SK-N-SH (cell line): ENCODE data around the gene MLLT10. TPM values are rescaled to one million over a fixed set of nuclear protein-coding genes. Genes with fewer than 3 reads are reported as not detected.

ENCODE experiments used
- CTCF ChIA-PET: fragments of 300-600, 350-600 bp; formaldehyde crosslinking; extraction: SDS; loops from one replicate; lab custom pipeline; 2021; lab: Yijun Ruan, JAX
- POLR2A ChIA-PET: fragments of 350-600 bp; sonication (Branson Sonifier 250); formaldehyde crosslinking; extraction: SDS; loops from one replicate; lab custom pipeline; 2020; ENCODE audit warnings: antibody characterized with exemption, inconsistent platforms; lab: Yijun Ruan, JAX
- DNase-seq: peaks from one replicate; pipeline ENCODE4 v3.0.0; 2012
- H2AFZ ChIP-seq: fragments of 200-600 bp; sonication (generic); 2 replicates; pipeline ENCODE4 v1.8.1; 2016; ENCODE audit warnings: antibody characterized with exemption, mild to moderate bottlenecking, low read depth
- H3F3A ChIP-seq: fragments of 200-600 bp; sonication (generic); replicated peaks from 2 replicates; pipeline ENCODE3; 2016; ENCODE audit warnings: antibody characterized with exemption, mild to moderate bottlenecking; ENCODE audit not compliant: insufficient read depth
- H3K27ac ChIP-seq, 2 experiments: fragments of 200-500 bp in 1 of 2; fragments of 200-600 bp in 1 of 2; sonication (Bioruptor generic) in 1 of 2; sonication (generic), shearing (Covaris generic) in 1 of 2; 2 replicates each; pipeline versions ENCODE4 v1.5.1 to v1.6.1; 2014 to 2016; ENCODE audit warnings: low read depth in 2 of 2, inconsistent platforms in 1 of 2, low read length in 1 of 2, mild to moderate bottlenecking in 1 of 2, mixed read lengths in 1 of 2
- H3K27me3 ChIP-seq: fragments of 200-600 bp; sonication (generic), shearing (Covaris generic); 2 replicates; pipeline ENCODE4 v1.6.1; 2016; ENCODE audit warnings: mixed run types; ENCODE audit not compliant: insufficient read depth
- H3K36me3 ChIP-seq, 2 experiments: fragments of 200-500 bp in 1 of 2; fragments of 200-600 bp in 1 of 2; sonication (Bioruptor generic) in 1 of 2; sonication (generic) in 1 of 2; replicated peaks in 1 of 2; 2 replicates each; pipeline versions ENCODE3 to v1.5.1; 2014 to 2016; ENCODE audit warnings: low read length in 1 of 2, mild to moderate bottlenecking in 1 of 2; ENCODE audit not compliant: insufficient read depth in 2 of 2, control insufficient read depth in 1 of 2
- H3K4me1 ChIP-seq, 2 experiments: fragments of 200-500 bp in 1 of 2; fragments of 200-600 bp in 1 of 2; sonication (Bioruptor generic) in 1 of 2; sonication (generic), shearing (Covaris generic) in 1 of 2; 2 replicates each; pipeline versions ENCODE4 v1.5.1 to v1.6.1; 2014 to 2016; ENCODE audit warnings: low read depth in 1 of 2, low read length in 1 of 2, mixed run types in 1 of 2; ENCODE audit not compliant: insufficient read depth in 2 of 2, control insufficient read depth in 1 of 2
- H3K4me2 ChIP-seq: fragments of 200-600 bp; sonication (generic), shearing (Covaris generic); 2 replicates; pipeline ENCODE4 v1.6.1; 2017; ENCODE audit warnings: mixed run types
- H3K4me3 ChIP-seq, 2 experiments: fragments of 200-500 bp in 1 of 2; fragments of 200-600 bp in 1 of 2; sonication (Bioruptor generic) in 1 of 2; sonication (generic), shearing (Covaris generic) in 1 of 2; 2 replicates each; pipeline versions ENCODE4 v1.5.1 to v1.8.1; 2014 to 2016; ENCODE audit warnings: low read depth in 2 of 2, inconsistent platforms in 1 of 2, low read length in 1 of 2, mild to moderate bottlenecking in 1 of 2, mixed read lengths in 1 of 2, moderate library complexity in 1 of 2
- H3K79me2 ChIP-seq: fragments of 200-600 bp; sonication (generic); 2 replicates; pipeline ENCODE4 v1.8.1; 2017; ENCODE audit warnings: mild to moderate bottlenecking; ENCODE audit not compliant: insufficient read depth
- H3K9ac ChIP-seq: fragments of 200-600 bp; sonication (generic); 2 replicates; pipeline ENCODE4 v1.6.1; 2017; ENCODE audit warnings: mixed run types
- H3K9me2 ChIP-seq: fragments of 200-600 bp; sonication (generic); 2 replicates; pipeline ENCODE4 v1.6.1; 2017; ENCODE audit warnings: mixed run types
- H3K9me3 ChIP-seq: fragments of 200-600 bp; sonication (generic); 2 replicates; pipeline ENCODE4 v1.6.1; 2017; ENCODE audit warnings: mixed run types, mild to moderate bottlenecking, moderate library complexity
- H4K20me1 ChIP-seq: fragments of 200-600 bp; sonication (generic); 2 replicates; pipeline ENCODE4 v1.6.1; 2017; ENCODE audit warnings: mild to moderate bottlenecking, mixed run types; ENCODE audit not compliant: insufficient read depth
- ELF1 ChIP-seq: IDR thresholded peaks from 2 replicates; pipeline ENCODE4 v1.4.0; 2012
- EP300 ChIP-seq, 2 experiments: IDR thresholded peaks; 2 replicates each; pipeline versions ENCODE4 v1.4.0 to v1.6.1; 2012; ENCODE audit warnings: borderline replicate concordance in 1 of 2, low read depth in 1 of 2, low read length in 1 of 2
- FOXJ3 ChIP-seq: sonication (generic); formaldehyde crosslinking; IDR thresholded peaks from 2 replicates; pipeline ENCODE4 v1.5.1; 2020; ENCODE audit warnings: mild to moderate bottlenecking, missing genetic modification reagents
- GATA2 ChIP-seq: sonication (generic); formaldehyde crosslinking; IDR thresholded peaks from 2 replicates; pipeline ENCODE4 v1.5.0; 2020; ENCODE audit warnings: mild to moderate bottlenecking, missing genetic modification reagents
- JUND ChIP-seq: IDR thresholded peaks from 2 replicates; pipeline ENCODE4 v1.4.0; 2012
- MEF2A ChIP-seq: IDR thresholded peaks from 2 replicates; pipeline ENCODE4 v1.4.0; 2012; ENCODE audit warnings: low read depth, borderline replicate concordance
- MXI1 ChIP-seq: IDR thresholded peaks from 2 replicates; pipeline ENCODE4 v1.6.1; 2012; ENCODE audit warnings: mild to moderate bottlenecking, low read depth, low read length, improper control_type of control experiment
- NRF1 ChIP-seq: IDR thresholded peaks from 2 replicates; pipeline ENCODE4 v1.6.1; 2012; ENCODE audit warnings: low read depth, mild to moderate bottlenecking, low read length
- PBX3 ChIP-seq: IDR thresholded peaks from 2 replicates; pipeline ENCODE4; 2012
- POLR2AphosphoS5 ChIP-seq: IDR thresholded peaks from 2 replicates; pipeline ENCODE4 v1.6.1; 2012; ENCODE audit warnings: low read depth, low read length
- RFX5 ChIP-seq: IDR thresholded peaks from 2 replicates; pipeline ENCODE4 v1.6.1; 2012; ENCODE audit warnings: mild to moderate bottlenecking, improper control_type of control experiment, low read length
- RXRA ChIP-seq: IDR thresholded peaks from 2 replicates; pipeline ENCODE4 v1.4.0; 2012; ENCODE audit warnings: low read depth, mild to moderate bottlenecking, borderline replicate concordance
- TAF1 ChIP-seq: IDR thresholded peaks from 2 replicates; pipeline ENCODE4 v1.6.1; 2012; ENCODE audit warnings: low read depth, mild to moderate bottlenecking, low read length, moderate library complexity, borderline replicate concordance
- YY1 ChIP-seq: IDR thresholded peaks from 2 replicates; pipeline ENCODE4 v1.4.0; 2012; ENCODE audit warnings: low read depth, mild to moderate bottlenecking
- WGBS: methylation state at CpG from one replicate; pipeline ENCODE4 v1.1.6; 2017; ENCODE audit warnings: low lambda C conversion rate; 5-methylcytosine and 5-hydroxymethylcytosine counted together
- polyA plus RNA-seq, 3 experiments: library from polyadenylated mRNA; depleted of rRNA; stranded (reverse); fragments of >200 nt; gene quantifications; 2 replicates each; pipeline ENCODE4 v1.2.3, GENCODE V29; 2012
- TF ChIP-seq, protein P1 (sequence below): fragments of 150-350 bp; IDR thresholded peaks from 2 replicates; pipeline ENCODE4 v1.6.1; 2016; ENCODE audit warnings: mild to moderate bottlenecking, low read depth, low read length
- TF ChIP-seq, protein P2 (sequence below): IDR thresholded peaks from 2 replicates; pipeline ENCODE4 v1.4.0; 2012; ENCODE audit warnings: low read depth

Gene MLLT10
- polyA plus RNA-seq, 1 of the 3 experiments (the other 2 are of a cell fraction) = 26.0 TPM

GRCh38 chr10:21492421-21492820 is 41.6 kb upstream of the MLLT10 start:
- Histone ChIP-seq H3K27ac (no peak overlapping the region), H3F3A (peaks cover 9% of the 10 kb centered on the region), H2AFZ (no peak overlapping the region), H3K4me2 (no peak overlapping the region), H3K79me2 (0 out of 2 replicates have a peak, but pooled peaks cover 3% of the 10 kb centered on the region), H3K9ac (no peak overlapping the region), H3K4me3 (no peak overlapping the region)
- TF ChIP-seq PBX3 = no peak
- no peak for TF ChIP-seq TAF1
- no peak for TF ChIP-seq ELF1
- TF ChIP-seq MXI1 = no peak
- TF ChIP-seq, protein P1, sequence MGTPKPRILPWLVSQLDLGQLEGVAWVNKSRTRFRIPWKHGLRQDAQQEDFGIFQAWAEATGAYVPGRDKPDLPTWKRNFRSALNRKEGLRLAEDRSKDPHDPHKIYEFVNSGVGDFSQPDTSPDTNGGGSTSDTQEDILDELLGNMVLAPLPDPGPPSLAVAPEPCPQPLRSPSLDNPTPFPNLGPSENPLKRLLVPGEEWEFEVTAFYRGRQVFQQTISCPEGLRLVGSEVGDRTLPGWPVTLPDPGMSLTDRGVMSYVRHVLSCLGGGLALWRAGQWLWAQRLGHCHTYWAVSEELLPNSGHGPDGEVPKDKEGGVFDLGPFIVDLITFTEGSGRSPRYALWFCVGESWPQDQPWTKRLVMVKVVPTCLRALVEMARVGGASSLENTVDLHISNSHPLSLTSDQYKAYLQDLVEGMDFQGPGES = no peak
- no peak for TF ChIP-seq YY1
- no peak for TF ChIP-seq RFX5
- TF ChIP-seq GATA2 (CRISPR knock-in tag) = no peak
- TF ChIP-seq, all 33 proteins: peak for 0
- Histone ChIP-seq H3K36me3 (no peaks in the 10 kb centered on the region), H3K4me1 (peaks cover 0 to 7% of the 10 kb centered on the region in 2 experiments; a peak in 2 of 4 replicates), H3K9me2 (no peaks in the 10 kb centered on the region), H3K27me3 (no peaks in the 10 kb centered on the region), H4K20me1 (no peaks in the 10 kb centered on the region), H3K9me3 (no peaks in the 10 kb centered on the region)
- 98% methylated on average over 3 of the region's 3 CpGs for WGBS
- ChIA-PET CTCF (interaction anchor here (2.2 kb wide), 1 partner anchor 239 kb away, joined by 10 read pairs; no protein-coding TSS in a partner anchor), POLR2A (interaction anchor here (0.6 kb wide), 1 partner anchor 247 kb away, joined by 3 read pairs; no protein-coding TSS in a partner anchor)
- no peak for DNase-seq

DNA sequence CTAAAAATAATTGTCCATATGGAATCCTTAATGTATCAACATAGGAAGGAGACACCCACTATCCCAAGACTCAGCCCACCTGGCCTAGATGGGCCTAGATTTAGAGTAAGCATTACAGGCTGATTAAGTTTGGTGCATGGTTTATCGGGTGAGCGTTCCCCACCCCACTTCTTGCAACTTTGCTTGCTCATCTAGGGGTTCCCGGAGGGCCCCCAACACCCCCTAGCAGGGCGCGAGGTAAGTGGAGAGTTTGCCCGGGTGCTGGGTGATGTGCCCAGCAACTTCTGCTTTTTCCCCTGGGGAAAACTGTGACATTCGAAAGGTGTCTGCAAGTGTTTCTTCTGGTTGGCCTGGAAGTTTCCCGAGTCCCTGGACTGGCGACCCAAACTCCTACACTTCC is 40.2 kb upstream of the MLLT10 start:
- H3K79me2 ChIP-seq = 0 out of 2 replicates have a peak, but pooled peaks cover 3% of the 10 kb centered on the region
- no peaks in the 10 kb centered on the region for H3K9me2 ChIP-seq
- no peak overlapping the region for H3K9ac ChIP-seq
- no peaks in the 10 kb centered on the region for H3K9me3 ChIP-seq
- H4K20me1 ChIP-seq = no peaks in the 10 kb centered on the region
- no peak overlapping the region for H3K4me2 ChIP-seq
- CTCF ChIA-PET = interaction anchor here (0.9 to 3.3 kb wide), 6 partner anchors 8 to 635 kb away, joined by 3 to 18 read pairs (median 3); no protein-coding TSS in a partner anchor
- peaks cover 0 to 7% of the 10 kb centered on the region in 2 experiments; a peak in 2 of 4 replicates for H3K4me1 ChIP-seq
- no peak overlapping the region for H3K4me3 ChIP-seq
- WGBS = 92% methylated on average over 9 of the region's 9 CpGs
- DNase-seq = no peak
- H3F3A ChIP-seq = peaks cover 16% of the 10 kb centered on the region
- TF ChIP-seq RXRA = no peak
- no peak for TF ChIP-seq POLR2AphosphoS5
- TF ChIP-seq FOXJ3 = no peak
- no peak for TF ChIP-seq NRF1
- no peak for TF ChIP-seq YY1
- TF ChIP-seq RFX5 = no peak
- TF ChIP-seq MEF2A = no peak
- TF ChIP-seq EP300 (IDR thresholded peaks at IDR 0.05; ENCODE audit: borderline replicate concordance in 1 of 2, low read depth in 1 of 2, low read length in 1 of 2) = no peak
- TF ChIP-seq, protein P2, sequence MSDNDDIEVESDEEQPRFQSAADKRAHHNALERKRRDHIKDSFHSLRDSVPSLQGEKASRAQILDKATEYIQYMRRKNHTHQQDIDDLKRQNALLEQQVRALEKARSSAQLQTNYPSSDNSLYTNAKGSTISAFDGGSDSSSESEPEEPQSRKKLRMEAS = no peak
- TF ChIP-seq PBX3 = no peak
- no peak for TF ChIP-seq JUND
- TF ChIP-seq, all 33 proteins: peak for 0
- Histone ChIP-seq H3K36me3 (no peaks in the 10 kb centered on the region), H2AFZ (no peak overlapping the region), H3K27ac (no peak overlapping the region), H3K27me3 (no peaks in the 10 kb centered on the region)
- POLR2A ChIA-PET = no interaction called here
